NCI-H2029 treated with DMSO at 0.1 percent for 48 hours (cell line): ENCODE results near the gene LAPTM5.

Experiments used
- DNase-seq: peaks from one replicate; lab custom pipeline; 2025; lab: John Stamatoyannopoulos, UW

LAPTM5 gene

GRCh38 chr1:30728832-30729638, 28.5 kb downstream of the LAPTM5 start:
- no peak for DNase-seq

- no peak for DNase-seq
These were observed 29.2 kb downstream of the LAPTM5 start for GRCh38 chr1:30728340-30728739.

- no peak for DNase-seq
These were observed 29.8 kb downstream of the LAPTM5 start for GRCh38 chr1:30727824-30728223.

GRCh38 chr1:30726773-30727684, 30.5 kb downstream of the LAPTM5 start:
- no peak for DNase-seq

- DNase-seq: no peak
These were observed 31.3 kb downstream of the LAPTM5 start for GRCh38 chr1:30726236-30726635.

- DNase-seq: no peak
These were observed 32.0 kb downstream of the LAPTM5 start for GRCh38 chr1:30725450-30726095.

GRCh38 chr1:30724655-30725421, 32.7 kb downstream of the LAPTM5 start:
- DNase-seq: no peak

GRCh38 chr1:30724175-30724574, 33.4 kb downstream of the LAPTM5 start:
- DNase-seq: no peak

- DNase-seq: no peak
These were observed 34.2 kb downstream of the LAPTM5 start, which contains the start of gene MATN1 for GRCh38 chr1:30723331-30723755. TSS of gene MATN1 (minus strand) at chr1:30723585. CDS start at chr1:30723551, 34 bp downstream.

GRCh38 chr1:30721812-30722537, 35.6 kb downstream of the LAPTM5 start:
- DNase-seq: no peak

- DNase-seq: no peak
These were observed 36.2 kb downstream of the LAPTM5 start for GRCh38 chr1:30721341-30721793.

GRCh38 chr1:30720271-30721223, 37.0 kb downstream of the LAPTM5 start:
- no peak for DNase-seq

- DNase-seq: no peak
These were observed 37.9 kb downstream of the LAPTM5 start for GRCh38 chr1:30719406-30720270.

- DNase-seq: peak; percentile 84
These were observed 38.8 kb downstream of the LAPTM5 start for GRCh38 chr1:30718636-30719405.

- DNase-seq: peak; percentile 90
These were observed 39.4 kb downstream of the LAPTM5 start for GRCh38 chr1:30718091-30718635.

GRCh38 chr1:30716646-30717045, 40.9 kb downstream of the LAPTM5 start:
- DNase-seq: no peak

- no peak for DNase-seq
These were observed 41.7 kb downstream of the LAPTM5 start for GRCh38 chr1:30715886-30716285.
